PC-9 (cell line): ENCODE data around the gene SMC3. TPM values are rescaled to one million over a fixed set of nuclear protein-coding genes. Genes with fewer than 3 reads are reported as not detected.

ENCODE experiments used
- Bru-seq: library from RNA; stranded (reverse); fragments of 400-500 nt; gene quantifications from one replicate; lab custom pipeline; 2021; lab: Mats Ljungman, UMichigan
- BruChase-seq, 2 experiments: library from RNA; stranded (reverse); fragments of 400-500 nt; gene quantifications; one replicate each; lab custom pipeline; 2021; lab: Mats Ljungman, UMichigan
- BruUV-seq: library from RNA; stranded (reverse); fragments of 400-500 nt; replicated peaks from 2 replicates; lab custom pipeline; 2021; lab: Mats Ljungman, UMichigan
- CTCF ChIA-PET: fragments of 300-600 bp; sonication (Branson Sonifier 250); formaldehyde crosslinking; loops from one replicate; lab custom pipeline; 2022; ENCODE audit warnings: antibody characterized with exemption; lab: Charles Lee
- POLR2A ChIA-PET: fragments of 300-600 bp; sonication (Branson Sonifier 250); formaldehyde crosslinking; loops from one replicate; lab custom pipeline; 2022; ENCODE audit warnings: antibody characterized with exemption; ENCODE audit not compliant: unreplicated experiment; lab: Charles Lee
- DNase-seq, 2 experiments: peaks; one replicate each; pipeline versions ENCODE4 v3.0.0 to v3.0.0-alpha.2; 2015 to 2022; ENCODE audit warnings: mixed read lengths in 1 of 2
- H2AFZ ChIP-seq: fragments of 200-600 bp; sonication (generic); 2 replicates; pipeline ENCODE4 v1.8.1; 2017; ENCODE audit warnings: antibody characterized with exemption
- H3F3A ChIP-seq: fragments of 200-600 bp; sonication (generic); 2 replicates; pipeline ENCODE4 v1.8.1; 2017; ENCODE audit warnings: antibody characterized with exemption, mild to moderate bottlenecking, low read depth; ENCODE audit not compliant: insufficient read depth
- H3K27ac ChIP-seq: fragments of 200-600 bp; sonication (generic); 2 replicates; pipeline ENCODE4 v1.6.1; 2016; ENCODE audit warnings: mixed run types
- H3K27me3 ChIP-seq: fragments of 200-600 bp; sonication (generic); 2 replicates; pipeline ENCODE4 v1.6.1; 2016; ENCODE audit warnings: low read depth, mixed run types; ENCODE audit not compliant: insufficient read depth
- H3K36me3 ChIP-seq: fragments of 200-600 bp; sonication (generic); 2 replicates; pipeline ENCODE4 v1.6.1; 2016; ENCODE audit warnings: low read depth, mixed run types
- H3K4me1 ChIP-seq: fragments of 200-600 bp; sonication (generic); replicated peaks from 2 replicates; pipeline ENCODE4 v1.6.1; 2016; ENCODE audit warnings: mixed run types; ENCODE audit not compliant: insufficient read depth
- H3K4me2 ChIP-seq: fragments of 200-600 bp; sonication (generic); 2 replicates; pipeline ENCODE4 v1.6.1; 2017; ENCODE audit warnings: mixed run types
- H3K4me3 ChIP-seq: fragments of 200-600 bp; sonication (generic); 2 replicates; pipeline ENCODE4 v1.6.1; 2016; ENCODE audit warnings: mixed run types
- H3K79me2 ChIP-seq: fragments of 200-600 bp; sonication (generic); 2 replicates; pipeline ENCODE4 v1.6.1; 2017; ENCODE audit warnings: low read depth, mixed run types
- H3K9me2 ChIP-seq: fragments of 200-600 bp; sonication (generic); 2 replicates; pipeline ENCODE4 v1.8.1; 2017; ENCODE audit warnings: mild to moderate bottlenecking; ENCODE audit not compliant: insufficient read depth
- H3K9me3 ChIP-seq: fragments of 200-600 bp; sonication (generic); 2 replicates; pipeline ENCODE4 v1.8.1; 2016; ENCODE audit warnings: low read depth; ENCODE audit not compliant: insufficient read depth
- H4K20me1 ChIP-seq: fragments of 200-600 bp; sonication (generic); 2 replicates; pipeline ENCODE4 v1.8.1; 2017; ENCODE audit not compliant: insufficient read depth
- EZH2 ChIP-seq: fragments of 200-600 bp; sonication (generic); IDR thresholded peaks from 2 replicates; pipeline ENCODE4 v1.8.0; 2017; ENCODE audit warnings: antibody characterized with exemption, low read depth
- intact Hi-C: fragments of 100-400 bp; cut with micrococcal nuclease; formaldehyde crosslinking; loops from one replicate; pipeline ENCODE4 v1.10.0; 2022; ENCODE audit not compliant: unreplicated experiment
- long read RNA-seq: library from polyadenylated mRNA; stranded (forward); transcript quantifications from one replicate; pipeline ENCODE4 v2.0.0, GENCODE V29; 2022
- total RNA-seq: library from RNA; stranded (reverse); gene quantifications from 2 replicates; pipeline ENCODE4 v1.2.3, GENCODE V29; 2021
- TF ChIP-seq, protein P1 (sequence below): fragments of 200-600 bp; sonication (generic); conservative IDR thresholded peaks from 2 replicates; pipeline ENCODE4 v1.6.1; 2017; ENCODE audit warnings: mixed run types, antibody characterized with exemption, mild to moderate bottlenecking, moderate library complexity

SMC3 gene
- 22.1 and 31.2 TPM in 2 replicates for total RNA-seq
- Bru-seq, nascent RNA, result percentile 88 among the genes with signal in this experiment
- BruChase-seq, experiment 1, labeled RNA remaining after a 2-hour chase, result percentile 82 among the genes with signal in this experiment
- percentile 92 among the genes with signal in this experiment for BruChase-seq, experiment 2, labeled RNA remaining after a 6-hour chase
- long read RNA-seq, full-length matches to known transcripts, result 44 of 51 reads
- long read RNA-seq, partial matches to known transcripts, result 6 of 51 reads
- long read RNA-seq, other reads (novel, unspliced or antisense), result 1 of 51 reads

DNA sequence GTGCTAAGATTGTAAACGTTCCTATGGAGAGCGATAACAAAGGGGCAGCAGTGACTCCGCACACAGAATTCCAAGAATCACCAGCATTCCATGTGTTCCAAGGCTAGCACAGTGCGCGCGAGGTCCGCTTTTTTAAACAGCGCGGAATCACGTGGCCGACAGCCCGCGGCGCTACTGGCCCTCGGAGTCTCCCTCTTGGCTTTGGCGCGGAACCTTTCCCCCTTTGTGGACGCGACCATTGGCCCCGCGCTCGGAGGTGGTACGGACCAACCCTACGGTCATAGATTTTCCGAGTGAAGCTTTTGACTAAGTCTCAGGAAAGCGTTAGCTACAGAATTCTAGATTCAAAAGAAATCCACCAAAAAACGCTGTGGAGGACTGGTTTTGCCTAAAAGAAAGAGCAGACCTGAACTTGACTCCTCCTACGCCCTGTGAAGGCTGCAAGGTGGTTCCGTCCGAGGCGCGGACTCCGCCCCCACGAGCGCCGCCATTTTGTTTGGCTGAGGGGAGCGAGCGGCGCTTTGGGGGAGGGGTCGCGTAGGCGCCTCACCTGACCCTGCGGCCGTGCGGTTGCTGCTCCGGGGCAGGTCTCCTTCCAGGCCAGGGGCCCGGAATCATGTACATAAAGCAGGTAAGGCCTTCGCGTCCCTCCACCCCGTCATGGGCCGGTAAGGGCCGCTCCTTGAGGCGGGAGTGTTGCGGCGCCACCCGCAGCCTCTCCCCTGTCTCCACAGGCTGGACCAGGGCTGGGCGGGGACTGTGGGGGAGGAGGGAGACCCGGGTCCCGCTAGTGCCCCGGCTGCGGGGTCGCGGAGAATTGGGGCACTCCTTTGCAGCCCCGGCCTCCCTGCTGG, at the start of gene SMC3:
Gene SMC3, plus strand, starts transcription at position 495 of the 854 bp plus-strand sequence. Its CDS starts 122 bp downstream, at position 617.
- intact Hi-C loops, result loop anchor here (1.0 to 2.0 kb wide), 2 partner anchors 67 to 261 kb away; no protein-coding TSS in a partner anchor
- no peaks in the 10 kb centered on the region for H3K9me3 ChIP-seq
- H3K9me2 ChIP-seq, result no peaks in the 10 kb centered on the region
- peaks cover 5% of the 10 kb centered on the region; the same call in 1 of the 2 replicates for H3F3A ChIP-seq
- no TSS peak for BruUV-seq
- peak within 1 kb of the TSS; percentile 86 for H3K27ac ChIP-seq
- H3K4me2 ChIP-seq, result peak within 1 kb of the TSS; percentile 79
- peak within 1 kb of the TSS; percentile 90 for H3K4me3 ChIP-seq
- H3K36me3 ChIP-seq, result no peaks in the 10 kb centered on the region
- no peaks in the 10 kb centered on the region for H3K27me3 ChIP-seq
- DNase-seq, result peak; percentile 74 to 82
- ChIA-PET CTCF (no interaction called here), POLR2A (no interaction called here)
- peaks cover 48% of the 10 kb centered on the region for H3K79me2 ChIP-seq
- H3K4me1 ChIP-seq, result peaks cover 7% of the 10 kb centered on the region
- H4K20me1 ChIP-seq, result no peaks in the 10 kb centered on the region
- no peak for TF ChIP-seq EZH2
- TF ChIP-seq, protein P1, sequence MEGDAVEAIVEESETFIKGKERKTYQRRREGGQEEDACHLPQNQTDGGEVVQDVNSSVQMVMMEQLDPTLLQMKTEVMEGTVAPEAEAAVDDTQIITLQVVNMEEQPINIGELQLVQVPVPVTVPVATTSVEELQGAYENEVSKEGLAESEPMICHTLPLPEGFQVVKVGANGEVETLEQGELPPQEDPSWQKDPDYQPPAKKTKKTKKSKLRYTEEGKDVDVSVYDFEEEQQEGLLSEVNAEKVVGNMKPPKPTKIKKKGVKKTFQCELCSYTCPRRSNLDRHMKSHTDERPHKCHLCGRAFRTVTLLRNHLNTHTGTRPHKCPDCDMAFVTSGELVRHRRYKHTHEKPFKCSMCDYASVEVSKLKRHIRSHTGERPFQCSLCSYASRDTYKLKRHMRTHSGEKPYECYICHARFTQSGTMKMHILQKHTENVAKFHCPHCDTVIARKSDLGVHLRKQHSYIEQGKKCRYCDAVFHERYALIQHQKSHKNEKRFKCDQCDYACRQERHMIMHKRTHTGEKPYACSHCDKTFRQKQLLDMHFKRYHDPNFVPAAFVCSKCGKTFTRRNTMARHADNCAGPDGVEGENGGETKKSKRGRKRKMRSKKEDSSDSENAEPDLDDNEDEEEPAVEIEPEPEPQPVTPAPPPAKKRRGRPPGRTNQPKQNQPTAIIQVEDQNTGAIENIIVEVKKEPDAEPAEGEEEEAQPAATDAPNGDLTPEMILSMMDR, result no peak
- H2AFZ ChIP-seq, result peak within 1 kb of the TSS; percentile 88

- Histone ChIP-seq H3K27ac (no peak overlapping the region), H3K9me3 (no peaks in the 10 kb centered on the region), H3K36me3 (peaks cover 37% of the 10 kb centered on the region), H3K9me2 (no peaks in the 10 kb centered on the region), H3K79me2 (peaks cover 4% of the 10 kb centered on the region; the same call in 1 of the 2 replicates), H2AFZ (no peak overlapping the region), H3F3A (peaks cover 90% of the 10 kb centered on the region), H3K4me3 (no peak overlapping the region), H3K4me1 (peaks cover 22% of the 10 kb centered on the region), H3K4me2 (no peak overlapping the region), H3K27me3 (no peaks in the 10 kb centered on the region), H4K20me1 (peaks cover 3% of the 10 kb centered on the region; the same call in 1 of the 2 replicates)
- no peak for DNase-seq
- intact Hi-C loops, result no loop called here
- CTCF ChIA-PET, result no interaction called here
- POLR2A ChIA-PET, result no interaction called here
- TF ChIP-seq EZH2, result no peak
- TF ChIP-seq, protein P1, result no peak
- BruUV-seq, result no TSS peak
Observed at GRCh38 chr10:110522365-110522988, 45.0 kb upstream of the SMC3 start.

- no TSS peak for BruUV-seq
- H3K79me2 ChIP-seq, result peaks cover 4% of the 10 kb centered on the region; the same call in 1 of the 2 replicates
- no peak overlapping the region for H3K4me3 ChIP-seq
- H3K4me1 ChIP-seq, result peaks cover 35% of the 10 kb centered on the region
- no peaks in the 10 kb centered on the region for H3K9me3 ChIP-seq
- CTCF ChIA-PET, result no interaction called here
- no peak for TF ChIP-seq EZH2
- TF ChIP-seq, protein P1, result no peak
- DNase-seq, result no peak
- peaks cover 37% of the 10 kb centered on the region for H3K36me3 ChIP-seq
- peaks cover 90% of the 10 kb centered on the region for H3F3A ChIP-seq
- H2AFZ ChIP-seq, result no peak overlapping the region
- no peaks in the 10 kb centered on the region for H3K9me2 ChIP-seq
- POLR2A ChIA-PET, result no interaction called here
- H4K20me1 ChIP-seq, result peaks cover 3% of the 10 kb centered on the region; the same call in 1 of the 2 replicates
- no peak overlapping the region for H3K4me2 ChIP-seq
- intact Hi-C loops, result no loop called here
- H3K27me3 ChIP-seq, result no peaks in the 10 kb centered on the region
- H3K27ac ChIP-seq, result no peak overlapping the region
Observed at GRCh38 chr10:110523736-110524135, 43.8 kb upstream of the SMC3 start.
